ENCODE data around the gene RSPRY1.
A peak's percentile ranks its signal among the peaks of the same experiment; 100 is the strongest.

RSPRY1 gene

GRCh38 chr16:57225978-57226377, 39.8 kb downstream of the RSPRY1 start:
- no peak for DNase-seq

- DNase-seq, result no peak
Measured at GRCh38 chr16:57226701-57227621, 40.8 kb downstream of the RSPRY1 start.

GRCh38 chr16:57229079-57229478, 43.0 kb downstream of the RSPRY1 start:
- DNase-seq, result no peak

DNA sequence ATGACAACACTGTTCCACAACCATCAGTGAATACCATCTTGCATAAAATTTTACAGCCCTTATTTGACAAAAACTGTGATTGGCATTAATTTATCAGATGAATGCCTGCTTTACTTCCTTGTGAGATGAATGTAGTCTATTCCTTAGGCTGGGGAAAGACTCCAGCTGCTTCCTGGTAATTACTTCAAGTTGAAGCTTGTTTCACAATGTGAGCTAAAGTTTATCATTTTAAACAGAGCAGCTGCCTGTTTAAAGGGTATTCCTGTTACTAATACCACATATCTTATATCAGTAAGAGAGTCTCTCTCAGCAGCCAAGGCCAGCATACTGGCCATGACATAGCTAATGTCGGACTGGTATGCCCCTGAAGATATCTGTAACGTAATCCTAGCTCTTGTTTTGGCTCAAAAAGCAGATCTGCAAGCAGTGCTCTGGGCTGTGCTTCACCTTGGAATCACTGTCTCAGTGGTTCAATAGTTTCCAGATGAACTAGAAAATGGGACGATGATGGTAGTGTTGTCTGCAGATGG, 45.8 kb downstream of the RSPRY1 start:
- DNase-seq, result no peak

- no peak for DNase-seq
Measured at GRCh38 chr16:57233944-57234706, 48.0 kb downstream of the RSPRY1 start.

DNA sequence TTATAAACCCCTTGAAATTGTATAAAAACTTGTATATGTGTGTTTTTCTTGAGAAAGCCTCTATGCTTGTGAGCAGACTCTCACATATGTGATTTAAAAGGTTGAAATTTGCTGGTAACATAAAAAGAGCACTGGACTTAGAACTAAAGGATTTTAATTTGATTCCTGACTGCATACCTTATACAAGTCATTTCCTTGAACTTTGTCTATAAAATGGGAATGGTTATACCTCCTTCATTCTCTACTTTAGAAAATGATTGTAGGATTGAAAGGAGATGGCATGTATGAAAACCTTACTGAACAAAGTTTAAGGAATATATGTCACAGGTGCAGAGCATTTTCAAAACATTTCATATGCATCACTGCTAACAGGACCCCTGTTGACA, 48.6 kb downstream of the RSPRY1 start:
- DNase-seq, result no peak

GRCh38 chr16:57235128-57236021, 49.2 kb downstream of the RSPRY1 start:
- DNase-seq, result peak in 1 of 2 donors; percentile 20

GRCh38 chr16:57236022-57236350, 49.9 kb downstream of the RSPRY1 start:
- no peak for DNase-seq

DNA sequence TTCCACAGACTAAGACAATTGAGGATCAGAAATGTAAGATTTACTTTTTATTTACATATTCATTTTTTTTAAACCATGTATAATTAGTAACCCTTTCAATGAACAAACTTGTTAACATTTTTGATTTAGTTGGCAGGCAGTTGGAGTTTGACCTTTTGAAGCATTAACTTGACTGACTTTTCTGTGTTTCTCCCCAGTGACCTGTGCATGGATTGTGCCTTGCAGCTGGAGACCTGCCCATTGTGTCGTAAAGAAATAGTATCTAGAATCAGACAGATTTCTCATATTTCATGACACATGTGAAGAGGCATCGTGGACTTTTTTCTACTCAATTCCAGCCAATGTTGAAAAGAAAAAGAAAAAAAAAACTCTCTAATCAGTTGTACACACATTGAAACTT, 52.6 kb downstream of the RSPRY1 start:
- no peak for DNase-seq

- peak; percentile 68 to 91 for DNase-seq
Measured at GRCh38 chr16:57239107-57239506, 53.0 kb downstream of the RSPRY1 start.

GRCh38 chr16:57240851-57241250, 54.7 kb downstream of the RSPRY1 start:
- DNase-seq, result peak; percentile 55 to 62

DNA sequence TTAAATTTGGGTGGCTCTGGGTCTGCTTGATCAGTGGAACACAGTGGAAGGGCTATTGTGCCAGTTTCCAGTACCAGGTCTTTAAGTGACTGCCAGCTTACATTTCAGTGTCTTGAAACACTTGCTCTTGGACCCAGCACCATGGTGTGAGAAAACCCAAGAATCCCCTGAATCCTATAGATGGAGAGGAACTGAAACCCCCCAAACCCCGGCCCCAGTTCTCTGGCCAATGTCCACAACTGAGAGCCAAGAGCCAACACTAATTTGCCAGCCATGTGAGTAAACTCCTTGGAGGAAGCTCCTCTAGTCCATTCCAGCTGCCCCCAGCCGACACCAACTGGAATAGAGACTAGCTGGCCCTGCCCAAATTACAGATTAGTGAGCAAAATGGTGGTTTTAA, 56.5 kb downstream of the RSPRY1 start:
- DNase-seq, result no peak

GRCh38 chr16:57244463-57244766, 58.3 kb downstream of the RSPRY1 start:
- no peak for DNase-seq

DNA sequence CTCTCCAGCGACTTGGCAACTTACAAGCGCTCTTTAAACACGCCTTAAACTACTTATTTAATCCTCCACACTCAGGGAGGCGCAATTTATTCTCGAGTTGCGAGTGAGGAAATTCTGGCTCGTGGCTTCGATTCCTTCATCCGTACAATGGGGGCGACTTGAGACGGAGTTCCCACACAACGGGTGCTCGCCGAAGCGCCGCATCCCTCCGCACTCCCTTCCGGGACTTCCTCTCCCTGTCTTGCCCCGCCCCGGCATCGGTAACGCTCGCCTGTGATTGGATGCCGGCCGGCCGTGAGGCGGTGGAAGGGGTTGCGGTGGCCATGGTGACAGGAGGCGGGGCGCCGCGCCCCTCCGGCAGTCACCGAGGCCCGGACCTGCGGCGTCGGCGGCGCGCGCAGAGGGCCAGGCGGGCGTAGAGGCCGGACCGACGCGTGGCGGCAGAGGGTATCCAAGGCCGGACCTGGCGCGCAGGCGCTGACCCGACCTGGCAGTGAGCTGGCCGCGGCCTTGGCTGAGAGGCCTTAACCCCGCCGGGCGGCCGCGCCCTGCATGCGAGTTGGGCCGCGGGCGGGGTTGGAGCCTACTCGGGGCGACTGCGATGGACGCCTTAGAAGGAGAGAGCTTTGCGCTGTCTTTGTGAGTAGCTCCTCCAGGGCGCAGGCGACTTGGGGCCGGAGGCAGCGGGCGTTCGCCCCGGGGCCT, 58.8 kb downstream of the RSPRY1 start, which contains the start of gene ARL2BP:
ARL2BP (plus strand) TSS at position 493 of the 705 bp plus-strand sequence; CDS start at position 602, 109 bp downstream.
- peak; percentile 97 to 98 for DNase-seq

DNA sequence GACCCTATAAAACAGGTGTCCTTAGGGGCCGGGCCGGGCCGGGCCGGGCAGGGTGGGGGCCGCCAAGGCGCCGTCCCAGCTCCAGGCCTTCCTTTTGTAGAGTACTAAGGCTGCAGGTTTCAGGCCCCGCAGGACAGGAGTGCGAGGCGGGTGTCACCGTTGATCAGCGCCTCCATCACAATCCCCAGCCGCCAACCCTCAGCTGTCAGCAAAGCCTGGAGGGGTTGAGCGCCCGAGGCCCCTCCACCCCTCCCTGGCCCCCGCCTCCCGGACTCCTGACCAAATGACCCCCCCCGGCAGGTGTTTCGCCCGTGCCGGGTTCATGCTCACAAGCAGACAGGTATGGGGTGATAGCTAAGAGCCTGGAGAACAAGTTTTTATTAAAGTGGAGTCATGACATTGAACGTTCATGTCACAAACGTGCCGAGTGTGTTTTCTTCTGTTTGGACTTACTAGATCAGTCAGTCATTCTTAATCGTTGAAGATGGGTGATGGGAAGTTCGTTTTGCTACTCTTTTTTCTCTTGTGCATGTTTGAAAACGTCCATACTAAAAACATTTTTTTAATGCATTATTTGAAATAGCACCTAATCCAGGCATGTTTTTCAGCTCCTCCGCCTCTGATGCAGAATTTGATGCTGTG, 59.5 kb downstream of the RSPRY1 start:
- DNase-seq, result no peak

GRCh38 chr16:57251352-57251751, 65.2 kb downstream of the RSPRY1 start:
- DNase-seq, result no peak

GRCh38 chr16:57252148-57252721, 66.1 kb downstream of the RSPRY1 start:
- no peak for DNase-seq

DNA sequence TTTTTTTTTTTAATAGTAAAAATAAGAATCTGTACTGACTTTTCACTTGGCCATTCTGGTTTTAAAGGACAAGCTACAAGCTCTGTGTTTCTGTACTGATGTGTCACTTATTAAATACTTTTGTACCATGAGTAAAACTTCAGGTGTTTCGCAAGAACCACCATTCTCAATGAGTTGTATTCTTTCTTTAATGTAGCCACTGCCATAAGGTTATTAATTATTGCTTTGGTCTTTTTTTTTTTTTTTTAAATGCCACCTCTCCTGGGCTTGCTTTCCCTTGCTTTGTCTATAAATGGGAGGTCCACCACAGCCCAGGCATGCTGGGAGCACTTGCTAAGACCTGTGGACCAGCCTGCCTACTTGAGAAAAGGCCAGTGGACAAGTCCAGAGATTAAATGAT, 67.3 kb downstream of the RSPRY1 start:
- no peak for DNase-seq

- no peak for DNase-seq
Measured at GRCh38 chr16:57255686-57256415, 69.7 kb downstream of the RSPRY1 start.

GRCh38 chr16:57256601-57257395, 70.7 kb downstream of the RSPRY1 start:
- DNase-seq, result no peak
